GM18508 (cell line): ENCODE measurements around the gene EPG5.
"Not testable (repeated sequence)": the region's sequence is repeated elsewhere in the genome, so short reads cannot be mapped to it uniquely, and the experiment has no call there.

ENCODE experiments used
- ATAC-seq: cut with Tn5 transposase; IDR thresholded peaks from one replicate; pipeline ENCODE4 v1.9.1; 2021; ENCODE audit warnings: moderate number of reproducible peaks; ENCODE audit not compliant: insufficient read depth, unreplicated experiment

EPG5 gene

DNA sequence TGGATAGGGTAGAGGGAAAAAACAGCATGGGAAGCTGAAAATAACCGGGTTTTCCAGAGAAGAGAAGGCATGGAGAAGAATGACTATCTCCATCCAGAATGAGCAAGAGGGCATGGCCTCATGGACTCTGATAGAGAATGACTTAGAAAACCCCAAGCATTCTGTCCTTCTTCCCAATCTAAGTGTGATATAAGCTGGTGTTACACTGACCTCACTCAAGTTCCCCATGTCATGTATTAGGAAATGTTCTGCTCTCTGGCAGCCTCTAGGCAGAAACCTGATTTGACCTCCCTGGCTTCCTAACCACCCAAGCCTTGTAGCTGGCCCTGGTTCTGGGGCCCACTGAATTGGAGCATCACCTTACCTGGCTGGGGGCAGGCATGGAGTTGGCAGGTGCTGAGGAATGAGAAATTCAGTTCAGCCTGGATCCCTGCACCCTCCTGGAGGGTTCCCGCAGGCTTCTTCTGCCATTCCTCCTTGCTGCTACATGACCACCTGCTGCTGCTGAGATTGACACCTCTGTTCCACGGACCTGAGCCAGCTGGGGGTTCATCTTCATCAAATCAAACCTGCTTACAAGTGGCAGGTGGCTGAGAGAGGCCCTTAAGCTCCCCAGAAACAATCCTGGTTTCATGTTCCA is 146.9 kb downstream of the EPG5 start:
- no peak for ATAC-seq

DNA sequence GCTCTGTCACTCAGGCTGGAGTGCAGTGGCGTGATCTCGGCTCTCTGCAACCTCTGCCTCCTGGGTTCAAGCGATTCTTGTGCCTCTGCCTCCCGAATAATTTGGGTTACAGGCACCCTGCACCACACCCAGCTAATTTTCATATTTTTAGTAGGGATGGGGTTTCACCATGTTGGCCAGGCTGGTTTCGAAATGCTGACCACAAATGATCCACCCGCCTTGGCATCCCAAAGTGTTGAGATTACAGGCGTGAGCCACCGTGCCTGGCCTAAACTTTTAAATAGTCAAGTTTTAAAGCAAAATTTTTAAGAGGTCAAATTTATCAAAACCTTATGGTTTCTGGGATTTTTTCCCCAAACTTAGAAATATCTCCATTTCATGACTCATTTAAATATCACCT is 148.4 kb downstream of the EPG5 start:
- ATAC-seq: not testable (repeated sequence)

DNA sequence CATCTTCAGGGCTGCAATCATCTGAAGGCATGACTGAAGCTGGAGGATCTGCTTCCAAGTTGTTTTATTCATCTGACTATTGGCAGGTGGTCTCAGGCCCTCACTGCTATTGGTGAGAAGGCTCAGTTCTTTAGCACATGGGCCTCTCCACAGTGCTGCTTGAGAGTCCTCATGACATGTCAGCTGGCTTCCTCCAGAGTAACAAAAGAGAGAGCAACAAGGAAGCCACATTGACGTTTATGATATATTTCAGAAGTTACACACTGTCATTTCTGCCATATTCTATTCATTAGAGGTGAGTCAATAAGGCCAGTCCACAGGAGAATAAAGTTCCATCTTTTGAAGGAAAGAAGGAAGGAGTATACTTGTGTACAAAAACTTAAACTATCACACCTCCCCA is 149.6 kb downstream of the EPG5 start:
- no peak for ATAC-seq

DNA sequence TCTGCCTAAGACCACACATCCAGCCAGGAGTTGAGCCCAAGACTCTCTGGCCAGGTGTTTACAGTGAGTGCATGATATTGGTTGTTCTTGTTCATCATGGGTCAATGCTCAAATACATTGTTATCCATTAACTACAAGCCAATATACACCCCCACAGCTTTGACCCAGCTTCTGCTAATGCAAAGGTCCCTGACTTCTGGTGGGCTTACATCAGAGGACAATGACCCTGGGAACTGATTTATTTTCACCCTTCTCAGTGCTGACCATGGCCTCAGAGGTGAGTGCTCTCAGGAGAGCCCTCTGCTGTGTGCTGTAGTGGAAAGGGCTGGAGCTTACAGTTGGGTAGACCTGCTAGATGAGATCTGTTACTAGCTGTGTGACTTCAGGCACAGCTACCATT is 152.4 kb downstream of the EPG5 start:
- not testable (repeated sequence) for ATAC-seq

DNA sequence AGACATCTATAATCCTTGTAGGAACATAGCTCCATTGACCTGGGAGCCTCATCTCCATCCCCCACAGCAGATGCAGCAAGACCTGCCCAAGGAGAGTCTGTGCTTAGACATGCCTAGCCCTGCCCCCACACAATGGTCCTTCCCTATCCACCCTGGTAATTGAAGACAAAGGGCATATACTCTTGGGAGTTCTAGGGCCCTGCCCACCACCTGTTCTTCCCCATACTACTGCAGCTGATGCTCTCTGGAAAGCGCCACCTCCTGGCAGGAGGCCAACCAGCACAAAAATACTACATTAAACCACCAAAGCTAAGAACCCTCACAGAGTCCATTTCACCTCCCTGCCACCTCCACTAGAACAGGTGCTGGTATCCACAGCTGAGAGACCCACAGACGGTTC is 160.0 kb downstream of the EPG5 start:
- ATAC-seq: not testable (repeated sequence)

DNA sequence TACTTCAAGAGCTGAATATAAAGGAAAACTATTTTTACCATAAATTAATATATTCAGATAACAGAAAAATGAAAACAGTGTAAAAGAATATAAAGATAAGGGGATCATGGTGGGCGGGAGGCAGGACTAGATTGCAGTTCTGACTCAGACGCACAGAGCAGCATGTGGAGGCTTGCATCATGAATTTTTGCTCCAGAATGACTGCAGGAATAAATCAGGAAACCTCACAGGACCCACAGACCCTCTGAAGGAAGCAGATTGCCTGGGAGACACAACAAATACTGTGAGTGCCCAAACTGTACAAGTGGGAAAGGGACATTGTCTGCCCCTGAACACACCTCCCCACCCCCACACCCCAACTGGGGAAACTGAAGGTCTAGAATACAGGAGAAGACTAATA is 160.9 kb downstream of the EPG5 start:
- no peak for ATAC-seq

DNA sequence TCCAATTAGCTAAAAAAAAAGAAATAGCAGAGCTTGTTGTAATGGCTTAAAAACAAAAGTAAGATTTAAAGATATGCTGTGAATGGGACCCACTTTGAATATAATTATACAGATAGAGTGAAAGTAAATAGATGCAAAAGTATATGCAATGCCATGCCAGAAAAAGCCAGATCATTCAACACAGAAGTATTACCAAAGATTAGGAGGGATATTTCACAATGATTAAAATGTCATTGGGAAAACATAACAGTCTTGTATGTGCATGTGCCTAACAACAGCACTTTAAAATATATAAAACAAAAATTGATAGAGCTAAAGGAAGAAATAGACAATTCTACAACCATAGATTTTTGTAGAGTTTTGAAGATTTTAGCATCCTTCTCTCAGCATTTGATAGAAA is 161.6 kb downstream of the EPG5 start:
- ATAC-seq: no peak

DNA sequence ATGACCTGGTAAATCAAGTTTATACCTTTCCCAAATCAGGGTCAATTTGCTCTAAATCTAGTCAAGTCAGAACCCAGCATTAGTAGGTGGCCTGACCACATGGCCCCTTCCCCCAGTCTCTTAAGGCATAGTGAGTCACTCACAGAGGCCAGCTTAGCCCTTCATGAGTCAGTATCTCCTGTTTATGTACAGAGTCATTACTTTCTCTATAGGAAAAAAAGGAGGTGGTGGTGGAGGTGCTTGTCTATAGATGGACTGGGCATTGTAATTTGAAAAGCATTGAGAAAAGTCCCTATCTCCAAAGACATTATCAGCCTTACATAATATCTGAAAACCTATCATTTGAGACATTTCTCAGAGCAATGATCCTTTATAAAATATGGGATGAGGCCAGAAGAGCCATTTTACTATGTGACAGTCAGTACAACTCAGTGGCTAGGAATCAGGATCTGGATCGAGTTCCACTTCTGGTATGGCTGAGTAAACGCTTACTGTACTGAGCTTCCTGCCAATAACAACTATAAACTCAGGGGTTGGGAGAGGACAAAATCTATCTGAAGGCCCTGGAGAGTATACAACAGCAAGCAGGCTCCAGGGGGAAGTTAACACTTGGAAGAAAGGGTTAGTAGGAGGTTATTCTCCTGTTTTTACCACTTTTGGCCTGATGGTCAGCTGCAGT is 164.2 kb downstream of the EPG5 start:
- ATAC-seq: no peak

DNA sequence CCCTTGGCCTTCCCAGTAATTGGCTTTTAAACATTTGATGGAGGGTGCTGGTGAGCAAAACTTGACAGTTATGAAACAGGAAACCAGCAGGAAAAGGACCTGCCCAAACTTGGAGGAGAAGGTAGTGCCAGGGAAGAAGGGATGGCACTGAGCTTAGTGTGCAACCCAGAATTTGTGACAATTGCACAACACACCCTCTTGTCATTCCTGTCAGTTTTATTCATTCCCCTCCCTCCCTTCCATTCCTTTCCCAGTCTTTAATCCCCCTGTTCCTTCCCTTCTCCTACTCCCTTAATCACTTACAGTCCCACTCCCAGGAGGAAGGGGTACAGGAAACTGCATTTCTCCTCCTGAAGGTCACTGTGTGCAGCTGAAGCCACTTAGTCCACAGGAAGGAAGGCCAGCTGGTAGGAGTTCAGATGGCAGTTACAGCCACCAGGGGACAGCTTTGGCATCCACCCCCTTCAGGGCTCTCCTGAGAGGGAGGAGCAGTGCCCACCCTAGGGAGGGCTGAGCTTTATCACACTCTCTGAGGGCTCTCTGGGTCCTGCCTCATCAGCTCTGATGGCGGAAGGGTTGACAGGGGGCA is 165.6 kb downstream of the EPG5 start:
- no peak for ATAC-seq
